ENCODE results near the gene CFAP77. TPM values are rescaled to one million over a fixed set of nuclear protein-coding genes. Genes with fewer than 3 reads are reported as not detected.
A peak's percentile ranks its signal among the peaks of the same experiment; 100 is the strongest.

The CFAP77 gene
- total and polyA plus RNA-seq, 9 of the 15 experiments (the other 6 are each of a cell fraction or from before 2014, with no cell fraction given), result not detected

GRCh38 chr9:132406554-132407122 lies 3.4 kb upstream of the CFAP77 start, which contains the start of gene TTF1 (continued):
- TF ChIP-seq GABPA (tag; conservative IDR thresholded peaks at IDR 0.05; ENCODE audit: low read depth), result peak; percentile 97
- TF ChIP-seq ELF1 (tag; IDR thresholded peaks at IDR 0.05), result peak; percentile 99
- TF ChIP-seq POLR2G (IDR thresholded peaks at IDR 0.05; ENCODE audit: low read depth, low read length), result peak; percentile 75
- TF ChIP-seq ZBED1 (IDR thresholded peaks at IDR 0.05), result no peak
- TF ChIP-seq NR4A1 (CRISPR knock-in tag; IDR thresholded peaks at IDR 0.05), result no peak
- no peak for TF ChIP-seq NR4A1 (tag; IDR thresholded peaks at IDR 0.05)
- TF ChIP-seq GATAD2B (IDR thresholded peaks at IDR 0.05; ENCODE audit: borderline replicate concordance), result 0 out of 2 replicates have a peak, but pooled peaks have one; percentile 50
- 0 out of 2 replicates have a peak, but pooled peaks have one; percentile 45 for TF ChIP-seq TAF7 (tag; IDR thresholded peaks at IDR 0.05)
- peak; percentile 64 for TF ChIP-seq TBP (optimal IDR thresholded peaks at IDR 0.05; ENCODE audit: low read depth, low read length)
- no peak for TF ChIP-seq SRF (CRISPR knock-in tag; IDR thresholded peaks at IDR 0.05)
- TF ChIP-seq SUPT5H (IDR thresholded peaks at IDR 0.05), result peak; percentile 79
- TF ChIP-seq MNT (conservative IDR thresholded peaks at IDR 0.05), result peak; percentile 86 to 92
- TF ChIP-seq FOXK2 (conservative IDR thresholded peaks at IDR 0.05 in 1 of 2, IDR thresholded peaks at IDR 0.05 in 1 of 2; ENCODE audit: low read depth in 2 of 2), result peak in 1 of 2 experiments; percentile 64; a peak in 2 of 4 replicates
- TF ChIP-seq ETV1 (tag; conservative IDR thresholded peaks at IDR 0.05; ENCODE audit: low read depth), result peak; percentile 67
- TF ChIP-seq, protein P1, sequence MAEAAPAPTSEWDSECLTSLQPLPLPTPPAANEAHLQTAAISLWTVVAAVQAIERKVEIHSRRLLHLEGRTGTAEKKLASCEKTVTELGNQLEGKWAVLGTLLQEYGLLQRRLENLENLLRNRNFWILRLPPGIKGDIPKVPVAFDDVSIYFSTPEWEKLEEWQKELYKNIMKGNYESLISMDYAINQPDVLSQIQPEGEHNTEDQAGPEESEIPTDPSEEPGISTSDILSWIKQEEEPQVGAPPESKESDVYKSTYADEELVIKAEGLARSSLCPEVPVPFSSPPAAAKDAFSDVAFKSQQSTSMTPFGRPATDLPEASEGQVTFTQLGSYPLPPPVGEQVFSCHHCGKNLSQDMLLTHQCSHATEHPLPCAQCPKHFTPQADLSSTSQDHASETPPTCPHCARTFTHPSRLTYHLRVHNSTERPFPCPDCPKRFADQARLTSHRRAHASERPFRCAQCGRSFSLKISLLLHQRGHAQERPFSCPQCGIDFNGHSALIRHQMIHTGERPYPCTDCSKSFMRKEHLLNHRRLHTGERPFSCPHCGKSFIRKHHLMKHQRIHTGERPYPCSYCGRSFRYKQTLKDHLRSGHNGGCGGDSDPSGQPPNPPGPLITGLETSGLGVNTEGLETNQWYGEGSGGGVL (CRISPR knock-in tag; IDR thresholded peaks at IDR 0.05), result no peak
- TF ChIP-seq TAF9B (IDR thresholded peaks at IDR 0.05; ENCODE audit: partially characterized antibody), result peak; percentile 68
- 0 out of 2 replicates have a peak, but pooled peaks have one; percentile 33 for TF ChIP-seq GTF2F1 (IDR thresholded peaks at IDR 0.05; ENCODE audit: low read depth, low read length)
- TF ChIP-seq, protein P2, sequence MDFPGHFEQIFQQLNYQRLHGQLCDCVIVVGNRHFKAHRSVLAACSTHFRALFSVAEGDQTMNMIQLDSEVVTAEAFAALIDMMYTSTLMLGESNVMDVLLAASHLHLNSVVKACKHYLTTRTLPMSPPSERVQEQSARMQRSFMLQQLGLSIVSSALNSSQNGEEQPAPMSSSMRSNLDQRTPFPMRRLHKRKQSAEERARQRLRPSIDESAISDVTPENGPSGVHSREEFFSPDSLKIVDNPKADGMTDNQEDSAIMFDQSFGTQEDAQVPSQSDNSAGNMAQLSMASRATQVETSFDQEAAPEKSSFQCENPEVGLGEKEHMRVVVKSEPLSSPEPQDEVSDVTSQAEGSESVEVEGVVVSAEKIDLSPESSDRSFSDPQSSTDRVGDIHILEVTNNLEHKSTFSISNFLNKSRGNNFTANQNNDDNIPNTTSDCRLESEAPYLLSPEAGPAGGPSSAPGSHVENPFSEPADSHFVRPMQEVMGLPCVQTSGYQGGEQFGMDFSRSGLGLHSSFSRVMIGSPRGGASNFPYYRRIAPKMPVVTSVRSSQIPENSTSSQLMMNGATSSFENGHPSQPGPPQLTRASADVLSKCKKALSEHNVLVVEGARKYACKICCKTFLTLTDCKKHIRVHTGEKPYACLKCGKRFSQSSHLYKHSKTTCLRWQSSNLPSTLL (IDR thresholded peaks at IDR 0.05), result no peak
- no peak for TF ChIP-seq TAL1 (IDR thresholded peaks at IDR 0.05)
- TF ChIP-seq ETV5 (CRISPR knock-in tag; IDR thresholded peaks at IDR 0.05; ENCODE audit: low read depth), result peak; percentile 68; the same call in 1 of the 2 replicates
- TF ChIP-seq, protein P3, sequence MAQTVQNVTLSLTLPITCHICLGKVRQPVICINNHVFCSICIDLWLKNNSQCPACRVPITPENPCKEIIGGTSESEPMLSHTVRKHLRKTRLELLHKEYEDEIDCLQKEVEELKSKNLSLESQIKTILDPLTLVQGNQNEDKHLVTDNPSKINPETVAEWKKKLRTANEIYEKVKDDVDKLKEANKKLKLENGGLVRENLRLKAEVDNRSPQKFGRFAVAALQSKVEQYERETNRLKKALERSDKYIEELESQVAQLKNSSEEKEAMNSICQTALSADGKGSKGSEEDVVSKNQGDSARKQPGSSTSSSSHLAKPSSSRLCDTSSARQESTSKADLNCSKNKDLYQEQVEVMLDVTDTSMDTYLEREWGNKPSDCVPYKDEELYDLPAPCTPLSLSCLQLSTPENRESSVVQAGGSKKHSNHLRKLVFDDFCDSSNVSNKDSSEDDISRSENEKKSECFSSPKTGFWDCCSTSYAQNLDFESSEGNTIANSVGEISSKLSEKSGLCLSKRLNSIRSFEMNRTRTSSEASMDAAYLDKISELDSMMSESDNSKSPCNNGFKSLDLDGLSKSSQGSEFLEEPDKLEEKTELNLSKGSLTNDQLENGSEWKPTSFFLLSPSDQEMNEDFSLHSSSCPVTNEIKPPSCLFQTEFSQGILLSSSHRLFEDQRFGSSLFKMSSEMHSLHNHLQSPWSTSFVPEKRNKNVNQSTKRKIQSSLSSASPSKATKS (CRISPR knock-in tag; IDR thresholded peaks at IDR 0.05), result no peak
- 0 out of 2 replicates have a peak, but pooled peaks have one; percentile 11 for TF ChIP-seq NCOA1 (IDR thresholded peaks at IDR 0.05; ENCODE audit: low read depth)

All from K562 (cell line).